ENCODE measurements around the gene SLC9A8.

SLC9A8 gene

DNA sequence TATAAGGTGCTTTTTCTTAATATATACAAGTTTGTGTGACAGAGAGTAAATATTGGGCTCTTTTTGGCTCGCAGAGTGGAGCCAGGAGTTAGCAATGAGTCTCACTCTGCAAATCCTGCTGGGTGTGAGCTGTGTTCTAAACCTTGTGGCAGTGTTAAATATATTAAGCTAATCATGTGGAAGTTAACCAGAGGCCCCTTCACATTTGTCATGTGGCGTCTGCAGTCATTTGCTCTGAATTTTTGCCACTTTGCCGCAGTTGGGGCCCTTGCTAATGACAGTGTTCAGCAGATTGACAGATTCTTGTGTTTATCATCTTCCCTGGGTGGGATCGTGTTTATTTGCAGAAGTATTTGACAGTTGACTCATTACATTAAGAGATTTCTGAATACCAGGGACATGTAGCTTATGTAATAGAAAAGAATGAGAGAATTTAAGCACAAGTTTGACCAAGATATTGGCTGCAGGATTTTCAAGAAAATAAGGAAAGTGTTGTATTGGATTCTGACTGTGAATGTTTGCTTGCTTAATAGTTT is 64.8 kb downstream of the SLC9A8 start:
- DNase-seq, result no peak

DNA sequence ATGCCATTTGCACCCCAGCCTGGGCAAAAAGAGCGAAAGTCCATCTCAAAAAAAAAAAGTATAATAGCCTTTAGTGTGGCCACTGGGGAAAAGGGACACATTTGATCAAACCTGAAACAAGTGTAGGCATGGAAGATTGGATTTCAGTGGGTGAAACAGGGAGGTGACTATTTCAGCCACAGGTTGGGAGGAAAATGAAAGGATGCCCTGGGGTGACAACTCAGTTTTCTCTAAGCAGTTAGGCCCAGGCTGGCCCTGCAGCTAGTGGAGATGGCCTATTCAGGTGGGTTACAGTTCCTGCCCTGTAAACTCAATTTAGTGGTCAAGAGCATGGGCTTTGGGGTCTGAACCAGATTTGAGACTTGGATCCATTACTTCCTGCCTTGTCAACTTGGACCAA is 66.3 kb downstream of the SLC9A8 start:
- DNase-seq, result no peak

DNA sequence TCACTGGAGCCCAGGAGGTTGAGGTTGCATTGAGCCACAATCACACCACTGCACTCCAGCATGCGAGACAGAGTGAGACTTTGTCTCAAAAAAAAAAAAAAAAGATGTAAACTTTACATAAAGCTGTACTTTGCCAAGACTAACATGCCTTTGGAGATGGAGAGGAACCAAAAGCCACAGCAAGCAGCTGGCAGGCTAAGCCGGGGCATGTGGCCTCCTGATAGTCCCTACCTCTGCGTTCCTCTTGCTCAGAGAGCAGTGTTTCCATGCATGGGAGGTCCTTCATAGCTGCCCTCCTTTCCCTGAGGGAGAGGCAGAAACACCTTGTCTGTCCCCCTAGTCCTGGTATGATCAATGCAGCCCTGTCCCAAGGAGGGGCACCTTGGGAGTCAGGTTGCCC is 67.5 kb downstream of the SLC9A8 start:
- no peak for DNase-seq

DNA sequence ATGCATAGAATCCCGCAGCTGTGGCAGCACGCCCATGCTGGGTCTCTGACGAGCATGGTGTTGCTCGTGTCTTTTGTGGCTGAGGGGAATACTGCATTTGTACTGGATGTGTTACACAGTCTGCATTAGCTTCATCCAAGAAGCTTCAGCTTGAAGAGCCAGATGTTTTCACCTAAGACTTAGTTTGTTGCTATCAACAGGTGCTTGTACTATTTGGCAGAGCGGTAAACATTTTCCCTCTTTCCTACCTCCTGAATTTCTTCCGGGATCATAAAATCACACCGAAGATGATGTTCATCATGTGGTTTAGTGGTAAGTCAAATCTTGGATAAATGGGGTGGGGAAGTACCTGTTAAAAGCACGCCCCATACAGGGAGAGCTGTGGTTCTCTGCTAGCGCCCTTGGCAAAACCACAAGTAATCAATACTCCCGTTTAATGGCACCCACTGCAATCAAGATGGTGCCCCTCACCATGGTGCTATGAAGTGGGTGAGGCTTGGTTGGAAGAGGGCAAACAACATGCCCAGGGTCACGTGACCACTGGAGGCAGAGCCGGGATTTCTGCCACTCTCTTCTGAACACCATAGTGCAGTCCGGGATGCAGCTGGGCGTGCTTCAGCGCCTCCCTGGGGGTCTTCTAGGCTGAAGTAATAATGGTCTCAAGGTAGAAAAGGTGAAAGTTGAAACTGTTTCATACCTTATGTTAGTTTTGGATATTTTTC is 68.3 kb downstream of the SLC9A8 start:
- DNase-seq, result no peak

DNA sequence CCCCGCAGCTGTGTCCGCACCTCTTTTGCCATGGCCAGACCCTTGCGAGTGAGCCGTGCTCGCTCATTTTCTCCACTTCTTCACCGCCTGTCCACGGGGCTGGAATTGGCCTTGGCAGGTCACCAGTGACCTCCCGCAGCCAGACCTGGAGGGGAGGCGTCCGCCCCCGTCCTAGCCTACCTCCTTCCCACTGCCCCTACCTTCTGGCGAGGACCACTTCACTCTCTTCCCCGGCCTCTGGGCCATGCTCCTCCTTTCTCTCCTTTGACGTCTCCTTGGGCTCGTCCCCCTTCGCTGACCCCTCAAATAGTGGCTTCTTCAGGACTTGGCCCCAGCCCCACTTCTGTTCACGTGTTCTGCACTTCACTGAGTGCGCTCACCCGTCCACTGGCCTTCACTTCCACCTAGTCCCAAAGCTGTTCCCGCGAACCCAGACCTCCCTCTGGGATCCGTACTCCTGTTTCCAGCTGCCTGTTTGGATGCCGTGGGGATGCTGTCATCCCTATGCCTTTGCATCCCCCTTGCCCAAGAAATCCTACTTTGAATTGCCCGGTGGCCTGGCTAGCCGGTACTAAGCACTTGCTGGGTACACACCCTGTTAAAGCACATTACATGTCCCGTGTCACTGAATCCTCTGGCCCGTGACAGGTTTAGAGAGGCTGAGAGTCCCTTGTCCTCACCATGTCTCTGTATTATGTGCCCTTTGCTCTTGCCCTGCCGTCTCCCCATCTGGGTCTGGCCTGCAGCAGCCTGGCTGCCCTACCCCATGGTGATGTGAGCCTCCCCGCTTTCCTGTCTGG is 69.7 kb downstream of the SLC9A8 start:
- DNase-seq, result no peak

DNA sequence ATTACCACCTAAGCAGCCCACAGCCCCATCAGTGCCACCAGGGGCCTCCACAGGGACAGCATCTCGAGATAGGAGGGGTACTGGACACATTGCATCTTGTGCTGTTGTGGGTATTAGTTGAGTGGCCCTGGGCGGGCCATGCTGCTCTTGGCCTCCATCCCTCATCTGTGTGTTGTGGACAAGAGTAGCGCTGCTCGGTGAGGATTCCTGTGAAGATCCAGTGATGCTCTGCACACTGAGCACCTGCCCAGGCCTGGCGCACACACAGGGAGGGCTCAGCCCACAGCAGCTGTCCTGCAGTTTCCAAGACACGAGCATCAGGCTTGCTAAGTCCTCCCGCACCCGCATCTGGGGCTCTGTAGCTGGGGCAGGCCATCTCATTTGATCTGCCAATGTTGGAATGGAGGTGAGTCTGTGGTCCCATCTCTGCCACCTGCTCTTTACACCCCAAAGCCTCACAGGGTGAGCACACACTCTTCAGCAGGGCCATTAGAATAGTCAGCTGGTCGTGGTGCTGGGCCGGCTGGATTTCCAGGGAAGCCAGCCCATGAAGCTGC is 70.7 kb downstream of the SLC9A8 start:
- DNase-seq, result no peak

DNA sequence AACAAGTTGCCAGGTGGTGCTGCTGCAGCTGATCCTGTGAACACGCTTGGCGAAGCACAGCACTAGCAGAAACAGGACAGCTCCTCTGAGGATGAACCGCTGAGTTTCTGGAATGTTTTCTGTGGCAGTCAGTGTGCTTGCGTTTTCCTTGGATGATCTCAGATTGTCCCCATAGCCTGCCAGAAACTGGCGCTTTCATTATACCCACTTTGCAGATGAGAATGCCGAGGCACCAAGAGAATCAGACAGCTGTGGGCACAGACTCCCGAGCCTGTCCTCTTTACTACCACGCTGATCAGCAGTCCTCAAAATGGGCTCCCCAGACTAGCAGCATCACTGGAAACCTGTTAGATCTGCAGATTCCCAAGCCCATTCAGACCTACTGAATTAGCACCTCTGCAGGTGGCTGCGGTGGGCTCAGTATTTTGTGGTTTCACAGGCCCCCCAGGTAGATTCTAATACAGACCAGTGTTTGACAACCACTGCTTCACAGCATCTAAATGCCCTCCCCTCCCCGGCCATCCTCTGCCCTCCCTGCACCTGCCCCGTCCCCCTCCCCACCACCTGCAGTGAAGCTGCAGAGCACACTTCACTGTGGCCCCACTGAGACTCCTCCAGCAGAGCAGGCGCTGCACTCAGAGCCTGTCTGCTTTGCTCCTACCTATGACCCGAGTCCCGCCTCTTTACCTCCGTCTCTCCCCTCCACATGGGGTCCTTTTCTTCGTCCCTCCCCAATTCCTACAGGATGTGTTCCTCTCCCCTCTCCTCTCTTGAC is 73.1 kb downstream of the SLC9A8 start:
- DNase-seq, result no peak

DNA sequence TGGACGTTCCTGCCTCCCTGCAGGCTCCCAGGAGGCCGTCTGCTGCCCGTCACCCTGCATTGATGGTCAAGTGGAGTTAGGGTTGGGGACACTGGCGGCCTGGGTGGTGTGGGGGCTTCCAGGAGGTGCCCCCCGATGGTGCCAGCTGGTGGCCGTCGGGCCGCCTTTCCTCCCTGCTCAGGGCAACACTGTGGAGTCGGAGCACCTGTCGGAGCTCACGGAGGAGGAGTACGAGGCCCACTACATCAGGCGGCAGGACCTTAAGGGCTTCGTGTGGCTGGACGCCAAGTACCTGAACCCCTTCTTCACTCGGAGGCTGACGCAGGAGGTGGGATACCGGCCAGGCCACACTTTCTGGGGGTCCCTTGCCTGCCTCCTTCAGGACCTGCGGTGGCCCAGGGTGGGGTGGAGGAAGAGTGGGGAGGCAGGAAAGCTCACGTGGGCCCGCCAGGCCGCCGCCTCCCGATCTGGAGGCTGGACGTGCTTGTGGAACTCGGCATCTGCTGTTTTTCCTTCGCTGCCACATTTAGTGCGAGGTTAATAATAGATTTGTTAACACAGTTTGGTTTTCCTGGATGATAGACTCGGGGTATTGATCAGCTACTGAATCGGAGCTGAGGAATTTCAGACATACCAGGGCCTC is 74.1 kb downstream of the SLC9A8 start:
- no peak for DNase-seq

DNA sequence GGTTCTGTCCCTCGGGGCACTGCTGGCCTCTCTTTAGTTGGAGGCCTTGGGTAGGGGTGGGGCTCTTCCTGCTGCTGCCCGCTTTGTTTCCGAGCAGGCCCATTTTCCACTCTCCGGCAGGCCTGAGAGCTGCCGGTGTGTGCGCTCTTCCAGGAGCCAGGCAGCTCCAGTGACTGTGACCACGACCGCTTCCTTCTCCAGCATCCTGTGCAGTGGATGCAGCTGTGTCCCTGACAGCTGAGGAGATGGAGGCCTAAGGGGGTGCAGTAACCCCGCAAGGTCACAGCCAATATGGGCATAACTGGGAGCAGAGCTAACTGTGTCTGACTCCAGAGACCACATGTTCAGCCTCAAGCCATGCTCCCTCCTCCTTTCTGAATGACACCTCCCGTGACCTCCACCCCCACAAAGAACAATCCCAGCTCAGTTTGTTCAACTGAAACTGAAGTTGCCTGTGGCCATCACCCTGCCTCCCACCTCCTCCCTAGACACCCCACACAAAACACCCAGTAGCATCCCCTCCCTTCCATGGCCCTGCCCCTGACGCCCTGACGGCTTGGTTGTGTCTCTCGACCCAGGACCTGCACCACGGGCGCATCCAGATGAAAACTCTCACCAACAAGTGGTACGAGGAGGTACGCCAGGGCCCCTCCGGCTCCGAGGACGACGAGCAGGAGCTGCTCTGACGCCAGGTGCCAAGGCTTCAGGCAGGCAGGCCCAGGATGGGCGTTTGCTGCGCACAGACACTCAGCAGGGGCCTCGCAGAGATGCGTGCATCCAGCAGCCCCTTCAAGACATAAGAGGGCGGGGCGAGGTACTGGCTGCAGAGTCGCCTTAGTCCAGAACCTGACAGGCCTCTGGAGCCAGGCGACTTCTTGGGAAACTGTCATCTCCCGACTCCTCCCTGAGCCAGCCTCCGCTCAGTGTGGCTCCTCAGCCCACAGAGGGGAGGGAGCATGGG is 74.9 kb downstream of the SLC9A8 start:
- peak; percentile 14 for DNase-seq

DNA sequence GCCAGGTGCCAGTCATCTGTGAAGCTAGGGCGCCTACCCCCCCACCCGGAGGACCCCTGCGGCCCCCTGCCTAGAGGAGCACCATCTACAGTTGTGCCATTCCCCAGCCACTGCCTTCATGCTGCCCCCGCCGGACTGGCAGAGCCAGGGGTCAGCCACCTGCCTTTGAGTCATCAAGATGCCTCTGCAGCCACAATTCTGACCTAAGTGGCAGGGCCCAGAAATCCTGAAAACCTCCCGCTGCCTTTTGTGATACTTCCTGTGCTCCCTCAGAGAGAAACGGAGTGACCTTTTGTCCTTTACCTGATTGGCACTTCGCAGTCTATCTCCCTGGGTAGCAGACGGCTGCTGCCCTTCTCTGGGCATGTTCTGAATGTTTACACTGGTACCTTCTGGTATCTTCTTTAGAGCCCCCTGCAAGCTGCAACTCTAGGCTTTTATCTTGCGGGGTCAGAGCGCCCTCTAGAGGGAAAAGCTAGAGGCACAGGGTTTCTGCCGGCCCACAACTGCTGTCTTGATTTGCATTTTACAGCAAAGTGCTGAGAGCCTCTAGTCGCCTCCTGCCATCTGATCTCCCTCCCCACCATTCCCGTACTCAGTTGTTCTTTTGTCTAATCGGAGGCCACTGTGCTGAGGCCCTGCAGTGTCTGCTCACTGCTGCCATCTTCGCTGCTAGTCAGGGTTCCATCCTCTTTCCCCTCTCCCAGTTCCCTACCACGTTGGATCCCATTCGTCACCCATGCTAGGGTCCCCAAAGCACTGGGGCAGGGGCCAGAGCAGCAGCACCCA is 75.8 kb downstream of the SLC9A8 start:
- DNase-seq, result peak; percentile 45

DNA sequence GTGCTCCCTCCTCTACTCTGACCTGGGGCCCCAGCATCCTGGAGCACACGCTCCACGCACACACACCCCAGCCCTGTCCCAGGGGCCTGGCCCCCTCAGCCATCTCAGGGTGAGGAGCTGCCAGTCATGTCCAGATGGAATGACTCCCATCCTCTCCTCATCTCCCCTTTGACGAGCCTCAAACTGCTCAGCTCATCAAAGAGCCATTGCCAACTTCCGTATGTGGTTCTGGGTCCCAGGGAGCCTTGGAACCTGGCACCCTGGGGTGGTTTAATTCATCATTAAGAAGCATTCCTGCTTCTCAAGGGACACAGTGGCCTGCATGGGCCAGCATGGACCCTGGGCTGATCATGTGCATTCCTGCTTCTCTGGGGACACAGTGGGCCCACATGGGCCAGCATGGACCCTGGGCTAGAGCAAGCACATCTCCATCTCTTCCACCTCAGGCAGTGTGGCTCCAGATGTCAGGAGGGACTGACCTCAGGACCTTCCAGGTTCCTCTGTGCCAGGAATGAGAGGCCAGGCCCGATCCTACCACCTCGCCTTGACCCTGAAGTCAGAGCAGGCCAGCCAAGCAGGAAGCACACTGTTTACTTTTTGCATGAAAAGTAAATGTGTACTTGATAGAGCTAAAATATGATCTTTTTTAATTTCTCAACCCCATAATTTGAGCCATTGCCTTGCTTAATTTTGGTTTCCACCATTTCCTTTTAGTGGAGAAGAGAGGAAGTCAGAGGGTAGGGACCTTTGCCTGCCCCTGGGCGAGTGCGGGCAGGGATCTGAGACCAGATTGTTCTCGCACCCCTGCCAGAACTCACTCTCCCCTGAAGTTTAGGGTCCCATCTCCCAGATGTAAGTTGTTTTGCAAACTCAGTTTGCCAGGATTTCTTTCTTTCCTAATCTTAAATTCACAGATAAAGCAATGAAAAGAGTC is 76.6 kb downstream of the SLC9A8 start:
- DNase-seq, result no peak

DNA sequence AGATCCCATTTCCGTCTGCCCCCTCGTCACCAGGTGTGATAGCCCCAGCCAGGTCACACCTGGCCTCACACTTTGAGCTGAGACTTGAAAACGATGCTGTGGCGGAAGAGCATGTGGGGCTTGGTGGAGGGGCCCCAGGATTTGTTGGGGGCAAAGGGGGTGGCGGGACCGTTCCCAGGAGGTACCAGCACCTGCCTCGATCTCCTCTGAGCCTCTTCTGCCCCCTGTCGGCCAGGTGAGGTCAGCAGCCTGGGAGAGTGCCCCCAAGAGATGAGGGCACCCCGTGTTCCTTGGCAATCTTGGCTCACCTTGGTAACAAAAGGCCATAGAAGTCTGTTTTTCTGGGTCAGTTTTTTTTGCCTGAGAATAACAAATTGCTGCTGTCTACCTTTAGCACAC is 77.3 kb downstream of the SLC9A8 start:
- DNase-seq, result no peak

DNA sequence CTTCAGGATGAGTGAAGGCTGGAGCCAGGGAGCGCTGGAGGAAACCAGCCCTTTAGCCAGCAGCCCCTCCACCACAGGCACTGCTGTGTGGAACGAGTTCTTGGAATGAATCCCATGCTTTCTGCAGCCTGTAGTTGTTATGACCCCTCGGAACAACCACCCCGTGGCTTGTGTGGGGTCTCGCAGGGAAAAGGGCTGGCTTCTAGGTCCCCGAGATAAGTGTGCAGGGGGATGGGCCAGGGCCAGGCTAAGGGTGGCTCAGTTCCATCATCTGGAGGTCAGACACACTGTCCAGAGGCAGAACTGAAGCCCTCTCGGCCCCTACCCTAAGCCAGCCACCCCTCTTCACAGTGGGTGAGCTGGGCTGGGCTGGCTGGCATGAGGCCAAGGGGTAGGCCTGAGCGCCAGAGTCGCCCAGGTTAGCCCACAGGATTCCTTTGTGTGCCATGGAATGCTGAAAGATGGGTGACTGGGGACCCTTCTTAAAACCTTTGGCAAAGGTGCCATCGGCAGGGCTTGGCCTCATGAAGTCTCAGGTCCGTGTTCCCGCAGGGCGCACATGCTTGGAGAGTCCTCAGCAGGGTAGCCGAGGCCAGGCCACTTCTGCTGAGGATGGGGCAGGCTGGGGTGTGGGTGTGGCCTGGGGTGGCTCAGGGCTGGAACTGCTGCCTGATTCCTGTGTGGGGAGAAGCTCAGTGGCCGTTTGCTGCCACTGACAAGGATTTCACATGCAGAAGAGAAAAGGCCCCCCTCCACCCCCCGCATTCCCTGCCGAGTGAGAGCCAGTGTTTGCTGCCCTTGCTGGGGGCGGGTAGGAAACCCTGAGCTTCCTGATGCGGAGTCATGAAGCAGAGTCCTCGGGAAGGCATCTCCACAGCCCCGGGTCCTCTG is 78.1 kb downstream of the SLC9A8 start:
- peak; percentile 51 for DNase-seq

DNA sequence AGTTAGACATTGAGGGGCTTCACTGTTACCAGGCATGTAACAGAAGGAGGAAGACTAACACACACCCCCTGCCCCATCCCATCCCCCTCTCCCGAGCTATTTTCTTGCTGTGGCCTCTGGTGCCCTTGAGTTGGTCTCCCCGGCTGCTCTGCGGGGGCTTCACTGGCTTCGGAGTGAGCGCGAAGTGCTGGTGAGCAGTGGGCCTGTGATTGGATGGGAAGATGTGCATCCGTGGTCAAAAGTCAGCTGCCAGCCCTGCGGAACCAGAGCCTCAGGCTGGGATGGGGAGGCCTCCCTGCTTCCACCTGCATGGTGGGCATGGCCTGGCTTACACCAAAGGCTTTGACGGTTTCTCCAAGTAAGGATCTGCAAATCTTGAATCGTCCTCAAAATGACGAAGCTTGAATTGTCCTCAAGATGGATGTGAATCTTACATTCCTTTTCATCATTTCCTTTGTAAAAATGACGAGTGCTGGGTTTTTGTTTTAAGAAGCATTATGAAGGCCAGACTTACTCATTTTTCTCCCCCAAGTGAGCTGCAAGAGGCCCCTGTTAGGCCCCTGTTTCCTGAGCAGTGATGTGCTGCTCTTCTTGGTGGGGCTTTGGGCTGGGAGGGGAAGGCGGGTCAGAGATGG is 79.0 kb downstream of the SLC9A8 start:
- DNase-seq, result peak; percentile 37

DNA sequence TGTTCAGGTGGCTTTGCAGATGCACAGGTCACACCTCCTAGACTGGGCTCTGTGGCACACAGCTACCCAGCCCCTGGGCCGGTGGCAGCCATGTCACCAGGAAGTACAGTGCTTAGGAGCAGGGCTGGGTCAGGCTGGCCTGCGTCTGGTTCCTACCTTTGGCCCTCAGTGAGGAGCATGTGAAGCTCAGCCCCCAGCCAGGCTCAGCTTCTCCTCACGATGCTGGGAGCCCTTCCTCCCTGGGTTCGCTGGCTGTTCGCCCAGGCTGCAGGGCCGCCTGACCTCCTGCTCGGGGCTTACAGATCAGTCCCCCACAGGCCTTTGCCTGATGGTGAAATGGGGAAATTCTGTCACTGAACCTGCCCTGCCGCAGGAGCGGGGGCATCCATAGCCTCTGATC is 79.6 kb downstream of the SLC9A8 start:
- DNase-seq, result no peak

DNA sequence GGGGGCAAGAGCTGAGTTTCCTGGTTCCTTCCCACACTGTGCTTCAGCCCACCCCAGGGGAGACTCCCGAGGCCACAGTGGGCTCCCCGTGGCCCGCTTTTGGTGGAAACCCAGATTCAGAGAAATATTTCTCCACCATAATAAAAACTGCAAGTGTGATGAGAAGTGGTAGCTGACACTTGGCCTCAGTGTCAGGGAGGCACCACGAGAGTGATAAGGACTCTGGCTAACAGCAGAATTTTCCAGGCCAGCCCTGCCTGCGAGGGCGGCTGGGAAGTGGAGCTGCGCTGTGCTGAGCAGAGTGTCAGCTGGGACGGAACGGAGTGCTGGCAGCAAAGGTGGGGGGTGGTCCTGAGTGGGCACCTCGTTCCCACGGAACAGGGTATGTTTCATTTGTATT is 80.2 kb downstream of the SLC9A8 start:
- DNase-seq, result peak; percentile 40

Measured in right kidney (tissue), 1 donor.